ENCODE data around the gene SEC14L6.
A peak's percentile ranks its signal among the peaks of the same experiment; 100 is the strongest.
"Not testable (repeated sequence)": the region's sequence is repeated elsewhere in the genome, so short reads cannot be mapped to it uniquely, and the experiment has no call there.

The SEC14L6 gene

DNA sequence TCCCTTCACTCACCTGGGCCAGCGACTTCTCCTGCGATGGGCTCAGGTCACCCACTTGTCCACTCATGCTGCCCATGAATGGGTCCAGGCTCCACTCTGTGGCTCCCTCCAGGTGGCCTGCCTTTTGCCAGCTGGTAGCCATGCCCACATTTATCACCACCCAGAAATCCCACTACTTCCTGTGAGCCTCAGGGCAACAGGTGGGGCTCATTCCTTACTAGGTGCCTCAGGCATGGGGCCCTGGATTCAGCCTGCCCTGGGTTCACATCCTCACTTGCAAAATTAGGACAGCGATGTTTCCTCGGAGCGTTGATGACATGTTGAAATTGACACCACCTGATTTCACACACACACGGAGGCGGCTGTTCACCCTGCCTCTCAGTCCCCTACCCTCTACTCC lies at the start of gene SEC14L6:
TSS of gene SEC14L6 (minus strand) at position 126 of the 400 bp plus-strand sequence. CDS start at position 67, 59 bp downstream.
- no peak for DNase-seq

DNA sequence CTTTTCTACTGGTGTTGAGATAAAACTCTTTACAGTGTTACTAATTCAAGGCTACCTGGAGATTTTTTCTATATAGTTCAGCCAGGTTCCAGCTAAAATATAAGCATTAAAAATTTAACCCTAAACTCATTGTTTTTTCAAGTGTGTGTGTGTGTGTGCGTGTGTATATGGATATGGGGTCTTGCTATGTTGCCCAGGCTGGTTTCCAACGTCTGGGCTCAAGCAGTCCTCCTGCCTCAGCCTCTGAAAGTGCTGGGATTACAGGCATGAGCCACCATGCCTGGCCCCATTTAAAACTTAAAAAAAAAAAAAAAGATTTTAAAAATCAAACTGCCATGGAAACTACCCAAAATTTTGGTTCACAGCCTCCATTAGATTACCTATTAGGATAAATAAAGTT lies 49.7 kb upstream of the SEC14L6 start:
- no peak for DNase-seq

DNA sequence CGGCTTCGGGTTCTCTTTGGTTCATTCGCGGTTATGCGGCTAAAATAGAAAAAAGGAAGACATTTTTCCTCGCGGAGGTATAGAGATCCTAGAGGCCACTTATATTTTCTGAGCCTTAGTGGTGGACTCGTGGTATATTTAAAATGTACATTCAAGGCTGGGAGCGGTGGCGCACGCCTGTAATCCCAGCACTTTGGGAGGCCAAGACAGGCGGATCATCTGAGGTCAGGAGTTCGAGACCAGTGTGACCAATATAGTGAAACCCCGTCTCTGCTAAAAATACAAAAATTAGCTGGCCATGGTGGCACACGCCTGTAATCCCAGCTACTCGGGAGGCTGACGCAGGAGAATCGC lies 45.8 kb upstream of the SEC14L6 start:
- not testable (repeated sequence) for DNase-seq

DNA sequence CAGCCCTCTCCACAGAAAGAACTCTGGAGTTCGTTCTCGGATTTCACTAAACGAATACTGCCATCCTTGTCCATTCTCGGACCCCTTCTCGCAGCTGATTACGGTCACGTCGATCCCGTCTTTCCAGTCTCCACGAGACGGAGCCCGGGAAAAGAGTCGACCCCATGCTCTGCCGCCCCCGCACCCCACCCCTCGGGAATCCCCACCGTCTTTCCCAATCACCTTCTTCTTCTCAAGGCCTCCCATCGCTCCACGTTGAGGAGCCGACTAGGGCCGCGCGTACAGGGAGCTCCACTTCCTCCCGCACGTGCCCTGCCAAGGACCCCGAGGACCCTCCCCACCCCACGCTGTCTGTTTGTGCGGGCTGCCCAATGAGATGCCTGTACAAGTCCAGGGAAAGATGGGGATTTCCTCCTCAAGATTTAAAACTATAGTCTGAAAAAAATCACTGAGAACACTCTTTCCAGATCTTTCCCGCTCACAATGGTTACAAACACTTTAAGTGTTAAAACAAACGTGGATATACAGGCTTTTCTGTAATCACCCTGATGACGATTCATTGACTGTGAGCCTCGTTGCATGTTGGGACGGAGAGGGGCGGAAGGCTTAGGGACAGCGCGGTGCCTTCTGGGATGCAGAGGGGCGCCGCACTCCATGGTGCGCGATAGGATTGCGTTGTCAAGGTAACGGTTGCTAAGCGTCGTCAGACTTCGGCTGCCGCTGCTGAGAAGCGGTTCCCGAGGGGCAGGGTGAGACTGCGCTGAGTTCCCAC lies 45.2 kb upstream of the SEC14L6 start, which contains the start of gene PES1:
TSS of gene PES1 (minus strand) at position 323 of the 772 bp plus-strand sequence. CDS start at position 246, 77 bp downstream.
- DNase-seq: peak; percentile 95

DNA sequence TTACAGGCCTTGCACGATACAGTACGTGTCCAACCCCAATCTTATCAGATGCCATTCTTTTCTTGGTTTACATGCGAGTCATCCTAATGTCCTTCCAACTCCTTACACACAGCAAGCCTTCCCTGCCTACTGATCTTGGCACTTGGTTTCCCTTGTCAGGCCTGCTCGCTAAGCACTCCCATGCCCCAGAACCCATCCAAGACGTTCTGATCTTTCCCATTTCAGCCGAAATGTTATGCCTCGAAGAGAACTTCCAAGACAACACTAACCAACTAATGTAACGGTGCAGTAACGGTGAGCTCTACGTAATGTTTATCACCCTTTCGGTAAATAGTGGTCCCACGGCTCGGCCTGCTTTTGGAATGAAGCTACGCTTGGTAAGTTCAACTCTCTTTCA lies 44.6 kb upstream of the SEC14L6 start:
- DNase-seq: no peak

DNA sequence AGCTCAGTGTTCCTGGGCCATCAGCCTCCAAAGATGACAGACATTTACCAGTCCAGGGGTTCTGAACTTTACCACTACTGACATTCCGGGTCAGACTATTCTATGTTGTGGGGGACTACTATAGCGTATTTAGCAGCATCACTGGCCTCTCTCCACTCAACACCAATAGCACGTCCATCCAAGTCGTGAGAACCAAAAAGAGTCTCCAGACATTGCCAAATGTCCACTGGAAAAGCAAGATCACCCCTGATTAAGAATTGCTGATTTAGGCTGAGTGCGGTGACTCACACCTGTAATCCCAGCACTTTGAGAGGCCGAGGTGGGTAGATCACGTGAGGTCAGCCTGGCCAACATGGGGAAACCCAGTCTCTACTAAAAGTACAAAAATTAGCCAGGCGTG lies 39.9 kb upstream of the SEC14L6 start:
- no peak for DNase-seq

DNA sequence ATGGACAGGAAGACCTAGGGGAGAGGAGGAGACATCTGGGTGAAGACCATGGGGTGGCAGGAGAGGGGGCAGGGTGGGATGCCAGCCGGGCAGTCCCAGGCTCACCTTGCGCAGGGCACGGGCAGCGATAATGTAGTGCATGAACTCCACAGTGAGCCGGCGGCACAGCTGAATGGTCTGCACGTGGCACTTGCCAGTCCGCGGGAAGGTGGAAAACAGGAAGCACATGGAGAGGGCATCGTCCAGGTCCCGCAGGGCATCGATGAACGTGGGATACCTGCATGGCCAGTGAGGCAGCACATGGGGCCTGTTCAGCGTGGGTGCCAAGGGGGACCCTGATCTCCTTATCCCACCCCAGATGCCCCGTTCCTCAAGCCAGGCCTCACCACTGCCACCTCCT lies 37.9 kb upstream of the SEC14L6 start:
- DNase-seq: no peak

DNA sequence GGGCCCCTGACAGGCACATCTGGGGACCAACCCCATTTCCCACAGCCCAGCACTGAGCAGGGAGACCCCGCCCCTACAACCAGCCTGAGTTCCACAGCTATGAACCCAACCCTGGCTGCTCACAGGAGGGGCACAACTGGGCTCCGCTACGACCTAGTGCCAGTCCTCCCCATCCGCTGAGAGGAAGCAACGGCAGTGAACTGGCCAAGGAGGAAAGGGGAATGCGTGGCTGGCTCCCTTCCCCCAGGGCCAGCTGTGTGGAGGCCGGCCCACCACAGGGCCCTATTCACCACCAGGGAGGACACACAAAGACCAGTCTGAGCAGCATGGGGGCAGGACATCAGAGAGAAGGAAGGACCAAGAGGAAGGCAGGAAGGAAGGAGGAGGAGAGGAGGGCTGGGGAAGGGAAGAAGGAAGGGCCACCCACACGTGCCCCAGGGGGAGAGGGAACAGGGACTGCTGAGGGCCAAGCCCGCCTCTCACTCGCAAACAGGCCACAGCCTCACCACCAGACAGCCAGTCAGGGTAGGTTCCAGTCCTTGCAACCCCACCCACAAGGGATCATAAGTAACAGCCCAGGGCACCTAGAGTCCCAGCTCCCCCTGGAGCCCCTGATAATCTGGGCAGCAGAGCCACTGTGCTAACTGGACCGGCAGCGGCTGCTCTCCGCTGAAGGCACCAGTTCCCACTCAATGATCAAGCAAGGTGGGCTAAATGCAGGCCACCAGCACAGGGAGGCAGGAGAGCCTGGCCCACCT lies 36.4 kb upstream of the SEC14L6 start:
- no peak for DNase-seq

DNA sequence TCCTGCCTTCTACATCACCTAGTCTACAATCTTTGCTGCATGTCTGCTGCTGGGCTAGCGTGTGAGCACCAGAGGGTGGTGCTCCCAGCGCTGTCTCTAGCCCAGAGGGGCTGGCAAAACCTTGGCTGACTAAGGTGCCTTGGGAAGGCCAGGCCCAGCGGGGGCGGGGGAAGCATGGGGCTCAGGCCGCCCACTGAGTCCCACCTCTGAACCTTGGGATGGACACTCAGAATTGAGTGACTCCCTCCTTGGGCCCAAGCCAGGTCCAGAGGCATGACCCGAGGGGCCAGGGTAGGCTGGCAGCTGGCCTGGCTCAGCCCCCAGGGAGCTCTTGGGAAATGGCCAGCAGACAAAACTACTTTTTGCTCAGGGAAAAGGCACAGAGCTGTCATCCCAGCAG lies 35.5 kb upstream of the SEC14L6 start:
- DNase-seq: no peak

DNA sequence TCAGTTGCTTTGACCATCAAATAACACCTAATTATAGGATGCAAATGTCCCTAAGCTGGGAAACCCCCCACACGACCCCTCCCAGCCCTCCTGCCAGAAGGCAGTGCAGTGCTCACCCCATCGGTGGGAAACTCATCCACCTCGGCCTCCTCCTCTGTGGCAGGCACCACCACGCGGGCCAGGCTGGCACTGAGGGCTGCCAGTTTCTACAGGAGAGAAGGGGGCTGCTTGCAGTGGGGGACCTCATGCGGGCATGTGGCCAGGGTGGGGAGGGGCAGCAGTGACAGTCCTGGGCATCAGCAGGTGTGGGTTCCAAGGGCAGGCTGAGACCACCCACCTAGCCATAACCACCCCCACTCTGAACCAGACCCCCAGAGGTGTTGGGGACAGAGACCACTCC lies 34.4 kb upstream of the SEC14L6 start:
- no peak for DNase-seq

DNA sequence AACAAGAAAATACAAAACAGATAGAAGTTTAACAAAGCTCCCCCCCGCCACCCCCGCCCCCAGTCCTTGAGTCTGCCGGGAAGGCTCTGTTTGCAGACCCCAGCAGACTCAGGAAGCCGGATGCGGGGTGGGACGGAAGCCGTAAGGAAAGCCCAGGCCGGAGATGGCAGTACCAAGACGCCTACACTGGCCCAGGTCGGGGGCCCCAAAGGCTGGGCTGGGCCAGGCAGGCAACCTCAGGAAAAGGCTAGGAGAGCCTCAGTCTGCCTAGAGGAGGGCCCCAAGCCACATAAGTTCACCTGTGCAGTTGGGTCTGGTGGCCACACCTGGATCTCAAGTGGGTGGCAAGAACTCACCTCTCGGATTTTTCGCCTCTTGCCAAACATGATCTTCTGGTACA lies 31.9 kb upstream of the SEC14L6 start:
- no peak for DNase-seq

DNA sequence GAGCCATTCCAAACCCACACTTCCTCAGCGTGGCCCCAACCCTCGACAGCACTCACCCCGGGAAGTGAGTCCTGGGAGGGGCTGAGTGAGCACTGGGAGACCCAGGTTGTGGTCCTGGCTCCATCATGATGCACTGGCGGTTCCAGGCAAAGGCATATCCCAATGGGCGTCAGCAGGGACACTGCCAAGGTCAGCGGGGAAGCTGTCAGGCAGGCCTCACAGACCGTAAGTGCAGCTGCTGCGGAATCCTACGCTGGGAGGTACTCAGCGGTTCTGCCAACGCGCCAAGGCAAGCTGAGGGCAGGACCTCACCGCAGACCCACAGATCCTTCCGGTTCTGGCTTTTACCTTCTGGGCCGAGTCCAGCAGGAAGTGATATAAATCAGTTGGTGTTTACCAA lies 29.3 kb upstream of the SEC14L6 start:
- DNase-seq: no peak

DNA sequence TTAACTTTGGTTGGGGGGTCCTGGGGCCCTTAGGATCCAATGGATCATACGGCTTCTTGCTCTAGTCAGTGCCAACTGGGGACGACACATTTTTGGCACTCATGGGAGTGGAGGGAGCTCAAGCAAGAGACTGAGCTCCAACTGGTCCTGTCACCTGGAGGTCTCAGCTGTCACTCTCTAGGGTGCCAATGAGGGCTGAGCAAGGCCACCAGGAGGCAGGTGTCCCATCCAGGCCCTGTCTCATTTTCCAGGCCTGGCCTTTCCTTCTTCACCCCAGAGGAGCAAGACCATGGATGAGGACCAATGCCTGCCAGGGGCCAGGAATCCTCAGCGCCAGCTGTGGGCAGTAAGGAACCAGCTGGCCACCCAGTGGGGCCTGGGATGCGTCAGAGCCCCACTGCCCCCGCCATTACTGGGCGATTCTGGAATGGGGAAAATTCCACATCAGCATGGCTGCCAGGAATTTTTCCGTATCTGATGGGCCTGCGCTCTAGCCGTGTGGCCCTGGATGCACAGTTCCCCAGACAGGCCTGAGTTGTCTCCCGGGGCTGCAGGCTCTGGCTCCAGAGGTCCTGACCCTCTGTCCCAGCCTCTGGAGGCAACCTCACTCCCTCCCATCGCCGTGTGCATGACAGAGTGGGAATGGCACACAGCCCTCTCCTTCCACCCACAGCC lies 28.6 kb upstream of the SEC14L6 start:
- DNase-seq: no peak

DNA sequence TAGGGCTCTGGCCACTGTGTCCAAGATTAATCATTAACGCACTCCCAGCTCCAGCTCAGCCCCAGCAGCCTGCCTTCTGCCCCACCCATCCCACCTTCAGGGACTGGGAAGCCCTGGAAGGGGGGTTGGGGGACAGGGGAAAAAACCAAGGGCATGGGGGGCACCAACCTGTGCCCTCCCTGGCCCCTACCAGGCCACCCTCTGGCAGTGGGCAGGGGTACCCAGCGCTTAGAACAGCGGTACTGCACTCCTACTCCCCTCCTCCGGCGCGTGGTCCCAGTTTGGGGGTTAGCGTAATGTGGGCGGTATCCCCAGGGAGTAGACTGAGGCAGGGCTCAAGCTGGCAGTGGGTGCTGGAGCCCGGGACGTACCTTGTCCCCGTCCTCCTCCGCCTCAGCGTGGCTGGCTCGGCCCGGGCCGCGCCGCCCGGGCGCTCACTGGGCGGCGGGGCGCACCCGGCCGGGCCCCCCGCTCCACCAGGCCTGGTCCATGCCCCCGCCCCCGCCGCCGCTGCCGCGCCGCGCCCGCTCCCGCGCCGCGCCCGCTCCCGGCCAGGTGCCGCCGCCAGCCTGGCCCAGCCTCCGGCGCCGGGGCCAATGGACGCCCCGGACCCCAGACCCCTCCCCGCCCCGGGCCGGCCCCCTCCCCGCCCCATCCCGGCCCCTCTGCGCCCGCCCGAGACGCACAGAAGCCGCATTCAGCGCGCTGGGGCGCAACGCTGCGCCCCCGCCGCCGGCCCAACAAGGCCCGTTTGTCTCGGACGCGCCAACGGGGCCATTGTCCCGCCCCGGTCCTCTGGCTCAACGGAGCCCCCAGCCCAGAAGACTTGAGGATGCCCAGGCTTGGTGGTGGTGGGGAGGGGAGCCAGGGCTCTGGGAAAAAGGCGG lies 27.8 kb upstream of the SEC14L6 start, which contains the start of gene GAL3ST1:
TSS of gene GAL3ST1 (minus strand) at position 571 of the 887 bp plus-strand sequence. CDS start 17,273 bp downstream, outside the sequence.
- no peak for DNase-seq

DNA sequence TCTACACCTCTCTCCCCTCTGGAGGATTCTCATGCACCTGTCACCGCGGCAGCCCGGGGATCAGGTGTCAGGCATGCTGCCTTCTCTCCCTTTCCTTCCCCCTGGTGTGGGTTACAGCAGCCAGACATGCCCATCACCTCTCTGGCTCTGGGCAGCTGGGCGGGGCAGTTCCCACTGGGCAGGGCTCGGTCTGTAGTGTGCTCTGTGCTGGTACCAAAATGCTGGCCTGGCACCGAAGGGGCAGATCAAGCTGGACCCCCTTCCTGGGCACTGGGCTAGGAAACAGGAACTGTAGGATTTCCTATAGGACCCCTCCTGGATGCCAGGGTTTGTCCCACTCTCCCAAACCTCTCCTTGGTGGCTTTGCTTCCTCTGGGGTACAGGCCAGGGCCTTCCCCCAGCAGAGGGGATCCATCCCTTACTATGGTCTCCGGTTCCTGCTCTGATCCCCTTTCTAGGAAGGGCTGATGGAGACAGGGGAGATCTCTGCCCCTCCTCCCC lies 27.1 kb upstream of the SEC14L6 start:
- no peak for DNase-seq

DNA sequence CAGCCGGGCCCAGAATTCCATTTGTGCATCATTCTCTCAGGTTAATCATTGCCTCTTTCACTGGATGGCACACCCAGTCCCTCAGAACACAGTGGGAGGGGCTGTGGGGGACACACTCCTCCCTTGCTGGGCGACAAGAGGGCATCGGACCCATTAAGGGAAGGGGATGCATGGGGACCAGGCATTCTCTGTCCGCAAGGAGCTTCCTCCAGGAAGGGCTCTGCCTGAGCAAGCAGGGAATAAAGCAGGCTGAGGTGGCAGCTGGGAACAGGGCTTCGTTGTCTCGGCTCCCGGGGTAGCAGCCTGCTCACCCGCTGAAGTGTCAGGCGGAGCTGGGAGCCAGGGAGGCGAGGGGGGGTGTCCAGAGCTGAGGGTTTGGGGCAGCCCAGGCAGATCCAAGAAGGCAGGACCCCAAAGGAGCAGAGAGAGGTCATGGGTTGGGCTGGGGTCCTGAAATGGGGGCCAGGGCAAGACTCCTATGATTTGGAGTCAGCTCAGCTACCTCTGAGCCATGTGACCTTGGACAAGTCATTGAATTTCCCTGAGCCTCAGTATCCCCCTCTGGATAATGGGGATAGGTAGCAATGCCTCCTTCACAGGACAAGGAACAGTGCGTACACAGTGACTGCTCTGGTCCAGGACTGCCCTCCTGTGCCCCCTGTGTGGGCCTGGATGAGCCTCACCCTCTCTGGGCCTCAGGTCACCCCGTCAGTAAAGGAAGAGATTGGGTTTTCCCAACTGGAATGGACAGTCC lies 26.5 kb upstream of the SEC14L6 start:
- no peak for DNase-seq

DNA sequence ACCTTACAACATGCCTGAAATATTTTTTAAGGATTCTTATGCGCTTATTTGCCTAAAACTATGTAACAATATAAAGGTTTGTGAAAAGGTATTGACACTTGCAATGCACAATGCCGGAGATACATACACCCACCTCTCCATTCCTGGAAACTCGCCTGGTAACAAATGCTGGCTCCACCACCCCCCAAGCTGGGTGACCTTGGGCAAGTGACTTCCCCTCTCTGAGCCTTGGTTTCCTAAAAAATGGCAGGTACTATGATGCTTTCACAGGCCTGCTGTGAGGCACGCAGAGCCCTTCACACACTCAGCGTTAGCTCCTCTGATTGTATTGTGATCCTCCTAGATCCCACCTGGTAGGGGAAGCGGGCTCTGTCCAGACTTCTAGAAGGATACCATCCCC lies 25.7 kb upstream of the SEC14L6 start:
- no peak for DNase-seq

DNA sequence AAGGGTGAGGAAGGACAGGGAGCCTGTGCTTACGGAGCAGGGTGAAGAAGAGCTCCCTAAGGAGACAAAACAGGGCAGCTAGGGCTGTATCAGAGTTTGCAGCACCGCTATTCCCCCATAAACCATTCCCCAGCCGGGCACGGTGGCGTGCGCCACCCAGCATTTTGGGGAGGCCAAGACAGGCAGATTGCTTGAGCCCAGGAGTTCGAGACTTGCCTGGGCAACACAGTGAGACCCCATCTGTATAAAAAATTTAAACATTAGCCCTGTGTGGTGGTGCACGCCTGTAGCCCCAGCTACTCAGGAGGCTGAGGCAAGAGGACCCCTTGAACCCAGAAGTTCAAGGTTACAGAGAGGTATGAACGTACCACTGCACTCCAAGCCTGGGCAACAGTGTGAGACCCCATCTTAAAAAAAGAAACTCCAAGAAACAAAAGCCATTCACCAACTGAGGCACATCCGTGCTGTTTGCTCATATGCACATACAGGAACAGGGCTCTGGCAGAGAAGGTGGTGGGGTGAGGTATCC lies 23.2 kb upstream of the SEC14L6 start:
- DNase-seq: no peak

DNA sequence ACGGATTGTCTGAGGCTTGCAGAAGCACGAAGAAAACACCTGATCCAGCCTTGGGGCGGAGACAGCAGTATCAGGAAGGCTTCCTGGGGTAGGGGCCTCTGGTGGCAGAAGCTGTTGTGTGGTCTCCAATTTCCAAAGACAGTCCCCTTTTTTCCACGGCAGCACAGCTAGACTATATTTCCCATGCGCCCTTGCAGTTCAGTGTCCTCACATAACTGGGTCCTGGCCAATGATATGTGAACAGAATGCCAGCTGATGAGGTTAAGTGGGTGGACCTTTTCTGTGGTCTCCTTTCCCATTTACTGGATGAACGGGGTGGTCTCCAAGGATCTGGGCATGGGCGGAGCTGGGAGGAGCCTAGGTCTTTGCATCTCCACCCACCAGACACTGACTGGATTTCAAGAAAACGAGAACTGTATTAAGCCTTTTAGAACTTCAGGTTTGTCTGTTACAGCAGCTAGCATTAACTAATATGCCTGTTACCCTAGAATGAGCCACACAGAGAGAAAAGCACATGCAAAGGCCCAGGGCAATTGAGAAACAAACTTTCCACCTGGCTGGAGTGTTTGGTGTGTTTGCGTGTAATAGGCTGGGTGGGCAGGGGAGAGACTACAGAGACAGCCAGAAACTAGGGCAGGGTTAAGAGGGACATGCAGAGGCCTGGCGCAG lies 21.7 kb upstream of the SEC14L6 start:
- no peak for DNase-seq

DNA sequence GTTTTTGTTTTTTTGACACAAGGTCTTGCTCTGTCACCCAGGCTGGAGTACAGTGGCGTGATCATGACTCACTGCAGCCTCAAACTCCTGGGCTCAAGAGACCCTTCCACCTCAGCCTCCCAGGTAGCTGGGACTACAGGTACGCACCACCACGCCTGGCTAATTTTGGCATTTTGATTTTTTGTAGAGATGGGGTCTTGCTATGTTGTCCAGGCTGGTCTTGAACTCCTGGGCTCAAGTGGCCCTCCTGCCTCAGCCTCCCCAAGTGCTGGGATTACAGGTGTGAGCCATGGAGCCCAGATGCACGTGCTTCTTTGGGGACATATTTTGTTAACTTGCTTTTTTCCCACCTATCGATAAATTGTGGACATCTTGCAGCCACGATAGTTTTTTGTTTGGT lies 20.7 kb upstream of the SEC14L6 start:
- DNase-seq: not testable (repeated sequence)

DNA sequence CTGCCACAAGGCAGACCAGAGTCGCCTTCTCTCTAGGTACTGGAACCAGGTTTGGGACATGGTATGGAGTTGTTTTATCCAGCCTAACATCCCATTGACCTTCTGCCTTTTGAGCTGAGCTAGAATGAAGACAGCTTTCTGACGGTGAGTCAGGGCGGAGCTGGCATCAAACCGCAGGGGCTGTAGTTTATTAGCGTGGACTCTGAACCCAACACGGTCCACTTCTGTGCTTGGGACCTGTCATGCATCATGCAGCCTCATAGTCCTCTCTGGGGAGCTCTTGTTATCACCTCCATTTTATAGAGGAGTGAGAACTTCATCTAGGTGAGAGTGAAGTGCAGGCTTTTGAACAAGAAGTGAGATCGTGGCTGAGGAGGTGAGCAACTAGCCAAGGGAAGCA lies 19.6 kb upstream of the SEC14L6 start:
- DNase-seq: no peak

Data from stimulated activated CD4-positive, alpha-beta T cell treated with anti-CD3 and anti-CD28 coated beads, Interleukin-4, amount 100 ng/mL, for 24 hours (primary cell).